ENCODE measurements around the gene TBATA.

The TBATA gene

GRCh38 chr10:70776455-70777005 lies 8.6 kb downstream of the TBATA start:
- no peak for TF ChIP-seq CTCF (conservative IDR thresholded peaks at IDR 0.05; ENCODE audit: control insufficient read depth, insufficient read depth, low read depth, low read length)
- H3K4me3 ChIP-seq (ENCODE audit: control insufficient read depth, low read depth, low read length) = no peak overlapping the region
- DNase-seq (ENCODE audit: low read depth) = no peak

GRCh38 chr10:70775679-70776454 lies 9.3 kb downstream of the TBATA start:
- no peak for DNase-seq (ENCODE audit: low read depth)
- no peak for TF ChIP-seq CTCF (conservative IDR thresholded peaks at IDR 0.05; ENCODE audit: control insufficient read depth, insufficient read depth, low read depth, low read length)
- no peak overlapping the region for H3K4me3 ChIP-seq (ENCODE audit: control insufficient read depth, low read depth, low read length)

GRCh38 chr10:70774810-70775678 lies 10.1 kb downstream of the TBATA start:
- TF ChIP-seq CTCF (conservative IDR thresholded peaks at IDR 0.05; ENCODE audit: control insufficient read depth, insufficient read depth, low read depth, low read length) = no peak
- no peak overlapping the region for H3K4me3 ChIP-seq (ENCODE audit: control insufficient read depth, low read depth, low read length)
- no peak for DNase-seq (ENCODE audit: low read depth)

GRCh38 chr10:70773965-70774809 lies 11.0 kb downstream of the TBATA start:
- DNase-seq (ENCODE audit: low read depth) = no peak
- no peak for TF ChIP-seq CTCF (conservative IDR thresholded peaks at IDR 0.05; ENCODE audit: control insufficient read depth, insufficient read depth, low read depth, low read length)
- no peak overlapping the region for H3K4me3 ChIP-seq (ENCODE audit: control insufficient read depth, low read depth, low read length)

- no peak for DNase-seq (ENCODE audit: low read depth)
- TF ChIP-seq CTCF (conservative IDR thresholded peaks at IDR 0.05; ENCODE audit: control insufficient read depth, insufficient read depth, low read depth, low read length) = no peak
- H3K4me3 ChIP-seq (ENCODE audit: control insufficient read depth, low read depth, low read length) = no peak overlapping the region
These were observed 11.7 kb downstream of the TBATA start for GRCh38 chr10:70773461-70773860.

GRCh38 chr10:70772627-70773026 lies 12.6 kb downstream of the TBATA start:
- no peak overlapping the region for H3K4me3 ChIP-seq (ENCODE audit: control insufficient read depth, low read depth, low read length)
- TF ChIP-seq CTCF (conservative IDR thresholded peaks at IDR 0.05; ENCODE audit: control insufficient read depth, insufficient read depth, low read depth, low read length) = no peak
- no peak for DNase-seq (ENCODE audit: low read depth)

Measured in fibroblast of mammary gland (primary cell).